Pulmonary artery endothelial cell (primary cell): Measurements from ENCODE around the gene LRRC32. TPM values are rescaled to one million over a fixed set of nuclear protein-coding genes. Genes with fewer than 3 reads are reported as not detected.

Experiments
- DNase-seq: peaks from one replicate; pipeline ENCODE4 v3.0.0-alpha.2; 2011; ENCODE audit warnings: low read depth, low spot score
- total RNA-seq: library from RNA; depleted of rRNA; stranded (reverse); fragments of >200 nt; gene quantifications from 2 replicates; pipeline ENCODE4 v1.2.3, GENCODE V29; 2014

The LRRC32 gene, protein sequence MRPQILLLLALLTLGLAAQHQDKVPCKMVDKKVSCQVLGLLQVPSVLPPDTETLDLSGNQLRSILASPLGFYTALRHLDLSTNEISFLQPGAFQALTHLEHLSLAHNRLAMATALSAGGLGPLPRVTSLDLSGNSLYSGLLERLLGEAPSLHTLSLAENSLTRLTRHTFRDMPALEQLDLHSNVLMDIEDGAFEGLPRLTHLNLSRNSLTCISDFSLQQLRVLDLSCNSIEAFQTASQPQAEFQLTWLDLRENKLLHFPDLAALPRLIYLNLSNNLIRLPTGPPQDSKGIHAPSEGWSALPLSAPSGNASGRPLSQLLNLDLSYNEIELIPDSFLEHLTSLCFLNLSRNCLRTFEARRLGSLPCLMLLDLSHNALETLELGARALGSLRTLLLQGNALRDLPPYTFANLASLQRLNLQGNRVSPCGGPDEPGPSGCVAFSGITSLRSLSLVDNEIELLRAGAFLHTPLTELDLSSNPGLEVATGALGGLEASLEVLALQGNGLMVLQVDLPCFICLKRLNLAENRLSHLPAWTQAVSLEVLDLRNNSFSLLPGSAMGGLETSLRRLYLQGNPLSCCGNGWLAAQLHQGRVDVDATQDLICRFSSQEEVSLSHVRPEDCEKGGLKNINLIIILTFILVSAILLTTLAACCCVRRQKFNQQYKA
- total RNA-seq, result 16.1 and 24.7 TPM in 2 replicates

DNA sequence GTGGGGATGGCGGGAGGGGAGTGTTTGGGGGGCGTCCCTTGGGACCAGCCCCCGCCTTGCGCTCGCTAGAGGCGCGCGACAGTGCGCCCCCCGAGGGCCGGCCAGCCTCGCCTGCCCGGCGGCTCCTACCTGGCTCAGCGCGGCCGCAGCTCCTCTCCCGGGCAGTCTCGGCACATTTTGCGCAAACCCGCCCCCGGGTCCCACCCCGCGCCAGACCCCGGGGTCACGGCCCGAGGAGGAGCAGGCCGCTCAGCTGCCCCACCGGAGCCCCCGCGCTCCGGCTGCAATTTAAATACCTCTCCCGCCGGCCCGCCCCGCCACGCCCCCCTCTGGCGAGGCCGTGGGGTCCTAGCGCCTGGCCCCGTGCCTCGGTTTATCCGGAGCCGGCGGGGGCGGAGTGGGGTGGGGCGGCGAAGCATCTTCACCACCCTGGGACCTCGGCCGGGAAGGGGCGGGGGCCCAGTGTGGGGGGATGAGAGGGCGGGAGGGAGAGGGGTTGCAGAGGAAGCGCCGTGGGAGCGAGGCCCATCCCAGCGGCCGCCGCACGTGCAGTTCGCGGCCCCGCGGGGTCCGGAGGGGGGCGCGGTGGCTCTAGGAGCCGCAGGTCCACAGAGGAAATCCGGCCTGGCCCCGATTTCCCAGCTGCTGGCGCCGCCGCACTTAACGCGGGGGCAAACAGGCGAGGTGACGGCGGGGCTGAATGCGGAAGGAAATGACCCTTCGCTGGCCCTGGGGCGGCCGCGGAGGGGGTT is at the start of gene LRRC32:
Gene LRRC32 (minus strand): TSS at position 263 of the 752 bp plus-strand sequence. CDS start 4,793 bp downstream, outside the sequence.
- DNase-seq, result no peak

DNA sequence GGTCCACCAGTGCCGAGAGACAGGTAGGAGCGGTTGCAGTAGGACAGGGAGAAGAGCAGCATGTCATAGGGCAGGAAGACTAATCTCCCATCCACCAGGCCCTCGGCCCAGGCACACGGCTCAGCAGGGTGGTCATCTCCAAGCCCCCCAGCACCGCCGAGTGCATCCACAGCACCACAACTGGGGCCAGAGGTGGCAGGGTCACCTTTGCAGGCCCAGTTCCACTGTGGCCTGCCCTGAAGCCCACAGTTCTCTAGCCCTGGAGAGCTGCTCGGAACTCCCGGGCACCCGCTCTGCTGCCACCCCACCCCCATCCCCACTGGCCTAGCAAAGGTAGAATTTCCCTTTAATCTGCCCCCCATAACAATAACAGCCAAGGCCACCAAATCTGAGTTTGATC is 49.1 kb upstream of the LRRC32 start:
- no peak for DNase-seq

DNA sequence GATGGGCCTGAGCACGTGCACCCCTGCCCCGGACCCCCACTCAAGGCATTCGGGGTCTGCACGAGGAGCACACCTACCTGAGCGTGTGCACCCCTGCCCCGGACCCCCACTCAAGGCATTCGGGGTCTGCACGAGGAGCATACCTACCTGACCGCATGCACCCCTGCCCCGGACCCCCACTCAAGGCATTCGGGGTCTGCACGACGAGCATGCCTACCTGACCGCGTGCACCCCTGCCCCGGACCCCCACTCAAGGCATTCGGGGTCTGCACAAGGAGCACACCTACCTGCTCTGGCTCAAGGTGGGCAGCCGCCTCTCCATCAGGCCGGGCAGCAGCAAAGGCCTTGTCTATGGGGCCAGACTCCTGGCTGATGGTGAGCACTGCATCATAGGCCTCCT is 48.7 kb upstream of the LRRC32 start:
- DNase-seq, result no peak

DNA sequence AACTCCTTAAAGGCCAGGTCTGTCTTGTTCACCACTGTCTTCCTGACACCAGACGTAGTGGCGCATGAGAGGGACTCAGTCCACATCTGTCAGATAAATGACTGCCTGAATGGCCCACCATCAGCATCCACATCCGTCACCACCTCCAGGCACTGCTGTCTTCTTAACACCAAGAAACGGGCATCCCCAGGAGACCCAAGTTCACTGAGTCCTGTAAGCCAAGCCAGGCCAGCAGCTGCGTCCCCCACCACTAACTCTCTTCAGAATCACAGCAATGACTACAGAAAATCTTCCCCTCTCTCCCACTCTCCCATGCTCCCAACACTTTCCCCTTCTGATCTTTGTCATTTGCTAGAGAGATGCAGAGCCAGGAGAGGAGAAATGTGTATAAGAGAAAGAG is 47.3 kb upstream of the LRRC32 start:
- no peak for DNase-seq

DNA sequence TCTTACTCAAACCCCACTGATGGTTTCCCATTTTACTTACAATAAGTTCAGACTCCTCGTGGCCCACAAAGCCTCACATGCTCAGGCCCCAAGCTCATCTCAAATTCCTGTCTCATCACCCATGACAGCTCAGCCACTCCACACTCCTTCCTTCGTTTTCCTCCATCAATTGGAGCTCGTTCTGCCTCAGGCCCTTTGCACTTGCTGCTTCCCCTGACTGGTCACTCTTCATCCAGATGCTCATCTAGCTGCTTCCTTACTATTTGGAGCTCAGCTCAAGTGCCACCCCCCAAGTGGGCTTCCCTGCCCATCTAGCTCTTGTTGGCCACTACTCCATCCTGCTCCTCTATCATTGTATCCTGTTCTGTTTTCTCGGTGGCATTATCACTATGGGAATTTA is 46.8 kb upstream of the LRRC32 start:
- no peak for DNase-seq

DNA sequence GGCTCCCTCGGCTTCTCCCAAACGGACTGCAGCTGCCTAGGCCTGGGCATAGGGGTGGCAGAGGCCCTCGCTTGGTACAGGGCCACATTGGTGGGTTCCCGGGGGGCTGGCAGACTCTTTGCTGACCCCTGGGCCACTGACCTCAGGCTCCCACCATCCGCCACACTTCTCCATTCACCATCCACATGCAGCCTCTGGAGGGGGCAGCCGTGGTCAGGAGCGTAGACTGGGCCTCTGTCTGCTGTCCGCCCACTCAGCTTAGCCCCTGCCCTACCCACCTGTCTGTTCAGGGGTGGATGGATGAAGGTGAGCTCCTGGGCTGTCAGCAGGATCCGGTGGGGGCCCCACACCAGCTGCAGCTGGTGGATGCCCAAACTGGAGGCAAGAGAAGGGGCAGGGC is 45.7 kb upstream of the LRRC32 start:
- no peak for DNase-seq

DNA sequence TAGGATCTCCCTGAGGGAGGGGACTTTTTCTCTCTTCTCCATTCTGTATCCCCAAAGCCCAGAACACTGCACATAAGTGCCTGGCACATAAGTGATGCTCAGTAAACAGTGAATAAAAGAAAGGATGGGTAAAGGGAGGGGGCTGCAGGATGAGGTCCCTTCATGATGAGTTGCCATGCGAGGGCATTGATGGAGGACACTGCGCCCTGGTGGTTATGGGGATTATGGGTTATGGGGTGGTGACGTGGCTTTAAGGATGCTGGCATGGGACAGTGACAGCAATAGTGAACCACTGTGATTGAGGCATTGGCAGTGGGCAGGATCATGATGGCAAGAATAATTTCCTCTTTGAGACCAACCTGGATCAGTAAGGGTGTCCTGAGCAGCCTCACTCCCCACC is 43.9 kb upstream of the LRRC32 start:
- DNase-seq, result no peak

DNA sequence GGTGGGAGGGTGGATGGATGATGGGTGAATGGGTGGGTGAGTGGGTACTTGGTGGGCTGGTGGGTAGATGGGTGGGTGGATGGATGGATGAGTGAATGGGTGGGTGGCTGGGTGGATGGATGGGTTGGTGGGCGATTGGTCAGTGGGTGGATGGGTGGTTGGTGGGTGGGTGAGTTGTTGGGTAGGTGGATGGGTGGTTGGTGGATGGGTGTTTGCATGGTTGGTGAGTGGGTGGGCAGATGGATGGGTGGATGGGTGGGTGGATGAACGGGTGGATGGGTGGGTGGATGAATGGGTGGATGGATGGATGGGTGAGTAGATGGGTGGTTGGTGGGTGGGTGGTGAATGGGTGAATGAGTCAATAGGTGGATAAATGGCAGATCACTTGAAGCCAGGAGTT is 43.0 kb upstream of the LRRC32 start:
- DNase-seq, result no peak

DNA sequence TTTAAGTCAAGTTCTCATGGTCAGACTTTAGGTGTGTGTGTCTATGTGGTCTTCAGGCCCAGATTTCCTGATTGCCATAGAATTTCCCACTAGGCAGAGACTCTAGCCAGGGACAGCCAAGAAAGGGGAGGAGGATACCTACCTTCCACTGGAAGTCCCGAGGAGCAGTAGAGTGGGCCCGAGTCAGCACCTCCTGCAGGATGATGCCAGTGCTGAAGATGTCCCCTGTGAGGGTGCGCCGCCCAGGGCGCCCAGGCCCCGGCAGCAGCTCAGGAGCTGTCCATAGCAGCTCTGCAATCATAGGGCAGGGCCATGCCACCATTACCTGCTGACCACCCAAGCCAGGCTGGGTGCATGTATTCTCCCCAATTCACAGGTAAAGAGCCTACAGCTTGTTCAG is 41.6 kb upstream of the LRRC32 start:
- no peak for DNase-seq

DNA sequence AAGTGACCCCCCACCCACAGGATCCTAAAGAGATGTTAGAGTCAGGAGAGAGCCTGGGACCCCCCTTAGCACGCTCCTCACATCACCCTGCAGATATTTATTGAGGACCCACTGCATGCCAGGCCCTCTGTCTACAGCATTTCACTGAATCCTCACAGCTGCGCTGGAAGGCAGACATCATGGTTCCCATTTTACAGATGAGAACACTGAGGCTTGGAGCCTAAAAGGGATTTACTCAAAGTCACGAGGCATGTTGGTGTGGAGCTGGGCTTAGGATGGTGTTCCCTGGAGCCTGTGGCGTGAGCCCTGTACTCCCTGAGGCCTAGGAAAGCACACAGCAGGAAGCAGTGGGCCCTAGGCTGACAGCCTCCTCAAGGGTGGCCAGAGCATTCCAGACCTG is 39.2 kb upstream of the LRRC32 start:
- DNase-seq, result no peak

DNA sequence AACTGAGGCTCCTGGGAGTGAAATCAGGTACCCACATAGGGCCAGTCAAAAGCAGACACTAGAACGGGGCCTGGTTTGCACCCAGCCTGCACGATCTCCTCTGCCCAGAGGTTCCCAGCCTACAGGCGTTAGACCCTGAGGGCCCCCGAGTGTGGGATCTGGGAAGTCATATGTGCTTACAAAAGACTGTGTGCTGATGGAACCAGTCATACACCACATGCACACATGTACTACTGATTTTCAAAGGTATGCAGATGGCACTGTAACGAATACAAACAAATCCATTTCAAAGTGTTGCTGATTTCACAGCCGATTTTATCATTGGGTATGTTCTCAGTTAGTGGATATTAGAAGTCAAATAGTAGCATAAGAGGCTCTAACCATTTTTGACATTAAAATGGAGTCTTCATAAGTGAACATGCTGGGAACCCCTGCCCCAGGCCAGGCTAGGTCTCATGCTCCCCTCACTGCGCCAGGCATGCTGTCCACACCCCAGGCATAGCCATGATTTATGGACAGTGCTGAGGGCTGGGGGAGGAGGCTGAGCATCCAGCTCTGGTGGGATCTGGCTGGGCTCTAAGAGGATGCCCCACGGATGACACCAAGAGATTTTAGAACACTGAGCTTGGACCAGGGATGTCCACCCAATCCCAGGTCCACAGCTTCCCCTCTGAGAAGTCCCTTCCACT is 38.6 kb upstream of the LRRC32 start:
- DNase-seq, result no peak

DNA sequence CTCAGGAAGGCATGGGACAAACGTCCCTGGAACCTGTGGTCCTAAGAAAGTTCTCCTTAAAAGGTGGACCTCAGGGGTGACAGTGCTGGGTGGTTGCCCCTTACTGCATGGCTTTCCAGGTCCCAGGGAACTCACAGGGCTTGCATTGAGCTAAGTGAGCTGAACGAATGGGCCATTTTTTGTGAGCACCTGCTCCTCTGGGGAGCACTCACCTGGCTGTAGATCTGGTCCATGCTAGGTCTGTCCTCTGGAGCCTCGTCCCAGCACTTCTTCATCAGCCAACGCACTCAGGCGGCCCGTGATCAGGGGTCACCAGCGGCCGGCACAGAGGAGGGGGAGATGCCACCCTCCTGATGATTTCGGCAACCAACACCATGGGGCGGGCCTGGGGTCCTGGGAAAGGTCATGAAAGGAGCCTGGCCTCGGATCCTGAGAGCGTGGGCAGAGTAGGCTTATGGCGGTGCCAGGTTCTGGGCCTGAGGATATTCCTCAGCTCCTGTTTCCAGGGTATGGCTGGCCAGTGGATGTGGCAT is 36.8 kb upstream of the LRRC32 start:
- DNase-seq, result no peak

DNA sequence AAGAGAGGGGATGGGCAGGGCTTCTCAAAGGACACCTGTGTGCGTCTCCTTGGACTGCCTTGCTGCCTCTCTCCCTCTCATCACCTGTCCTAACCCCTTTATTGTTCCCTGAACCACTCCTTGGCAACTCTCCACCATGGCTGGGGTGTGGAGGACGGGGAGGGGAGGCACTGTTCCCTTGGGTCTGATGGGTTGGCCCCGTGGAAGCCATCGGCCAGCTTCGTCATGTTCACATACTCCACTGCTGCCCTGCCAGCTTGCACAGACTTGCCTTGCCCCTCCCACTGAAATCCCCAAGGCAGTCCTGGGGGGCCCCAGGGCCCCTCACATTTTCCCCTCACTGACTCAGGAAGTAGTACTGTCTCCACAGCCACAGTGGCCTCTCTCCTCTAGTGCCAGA is 36.1 kb upstream of the LRRC32 start:
- DNase-seq, result no peak

DNA sequence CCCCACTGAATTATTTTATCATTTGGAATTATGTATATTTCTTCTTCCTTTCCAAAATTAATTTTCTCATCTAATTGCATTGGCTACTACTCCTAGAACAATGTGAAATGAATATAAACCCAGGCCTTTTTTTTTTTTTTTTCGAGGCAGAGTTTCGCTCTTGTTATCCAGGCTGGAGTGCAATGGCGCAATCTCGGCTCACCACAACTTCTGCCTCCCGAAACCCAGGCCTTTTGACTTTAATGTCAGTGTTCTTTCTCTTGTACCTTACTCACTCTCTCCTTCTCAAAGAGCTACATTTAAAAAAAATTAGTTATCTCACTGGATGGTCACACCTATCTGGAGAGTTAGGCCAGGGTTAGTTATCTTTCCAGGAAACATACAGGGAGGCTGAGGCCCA is 35.3 kb upstream of the LRRC32 start:
- DNase-seq, result no peak

DNA sequence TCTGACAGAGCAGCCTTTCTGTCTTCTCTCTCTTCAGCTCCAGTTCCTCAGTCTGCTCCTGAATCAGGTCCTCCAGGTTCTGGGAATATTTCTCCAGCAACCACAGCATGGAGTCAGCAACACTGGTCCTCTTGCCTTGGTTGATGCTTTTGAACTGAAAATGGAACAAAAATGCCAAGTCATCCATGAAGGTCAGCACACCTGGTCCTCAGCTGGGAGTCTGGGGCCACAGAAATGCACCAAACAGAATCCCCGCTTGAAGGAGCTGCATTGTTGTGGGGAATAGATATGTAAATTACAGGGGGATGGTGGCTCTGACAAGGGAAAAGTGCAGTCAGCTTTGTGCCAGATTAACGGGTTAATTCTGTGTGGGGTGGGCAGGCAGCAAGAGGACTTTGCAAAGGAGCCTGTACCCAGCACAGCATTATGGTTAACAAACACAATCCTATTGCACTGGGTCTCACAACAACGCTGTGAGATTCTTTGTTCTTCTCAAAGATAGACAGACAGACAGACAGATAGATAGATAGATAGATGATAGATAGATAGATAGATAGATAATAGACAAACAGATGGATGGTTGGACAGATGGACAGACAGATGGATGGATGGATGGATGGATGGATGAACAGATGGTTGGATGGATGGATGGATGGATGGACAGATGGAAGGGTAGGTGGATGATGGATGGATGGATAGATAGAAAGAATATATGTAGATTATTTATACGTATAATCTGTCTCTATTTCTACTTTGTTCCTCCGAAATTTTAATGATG is 33.8 kb upstream of the LRRC32 start:
- DNase-seq, result no peak

DNA sequence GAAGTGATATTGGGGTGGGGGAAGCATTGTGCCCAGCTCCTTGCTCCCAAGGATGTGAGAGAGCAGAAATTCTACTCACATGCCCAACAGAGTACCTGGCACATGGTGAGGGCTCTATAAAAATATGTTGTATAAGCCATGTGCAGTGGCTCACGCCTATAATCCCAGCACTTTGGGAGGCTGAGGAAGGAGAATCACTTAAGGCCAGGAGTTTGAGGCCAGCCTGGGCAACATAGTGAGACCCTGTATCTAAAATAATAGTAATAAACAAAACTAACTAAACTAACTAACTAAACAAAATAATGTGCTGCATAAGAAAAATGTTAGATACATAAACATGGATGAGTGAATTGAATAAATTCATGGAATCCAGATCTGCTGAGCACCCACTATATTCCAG is 33.2 kb upstream of the LRRC32 start:
- no peak for DNase-seq

DNA sequence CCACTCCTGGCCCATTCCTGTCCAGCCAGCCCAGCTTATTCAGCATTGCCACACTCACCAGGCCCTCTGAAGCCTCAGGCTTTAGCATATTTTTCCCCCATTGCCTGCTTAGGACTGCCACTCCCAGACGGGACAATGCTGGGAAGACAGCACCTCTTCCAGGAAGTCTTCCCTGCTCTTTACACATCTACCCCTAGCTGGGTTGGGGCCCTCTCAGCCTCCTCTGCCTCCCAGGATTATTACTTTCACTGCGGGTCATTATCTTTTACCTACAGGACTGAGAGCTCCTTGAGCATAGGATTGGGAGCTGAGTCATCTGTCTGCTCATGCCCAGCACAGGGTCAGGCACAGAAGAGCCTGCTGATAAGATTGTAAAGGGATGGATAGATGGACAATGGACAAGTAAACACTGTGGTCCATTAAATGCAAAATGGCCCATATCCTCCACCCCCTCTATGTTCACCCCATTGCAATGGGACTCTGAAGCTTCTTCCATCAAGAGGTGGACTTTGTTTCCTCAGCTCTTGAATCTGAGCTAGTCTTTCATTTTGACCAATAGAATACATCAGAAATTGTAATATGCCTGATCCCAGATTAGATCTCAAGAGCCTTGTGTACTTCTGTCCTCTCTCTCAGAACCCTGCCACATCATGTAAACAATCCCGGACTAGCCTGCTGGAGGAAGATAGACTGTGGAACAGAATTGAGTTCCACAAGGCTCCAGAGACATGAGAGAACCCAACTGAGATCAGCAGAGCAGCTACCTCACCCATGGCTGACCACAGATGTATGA is 32.0 kb upstream of the LRRC32 start:
- no peak for DNase-seq

DNA sequence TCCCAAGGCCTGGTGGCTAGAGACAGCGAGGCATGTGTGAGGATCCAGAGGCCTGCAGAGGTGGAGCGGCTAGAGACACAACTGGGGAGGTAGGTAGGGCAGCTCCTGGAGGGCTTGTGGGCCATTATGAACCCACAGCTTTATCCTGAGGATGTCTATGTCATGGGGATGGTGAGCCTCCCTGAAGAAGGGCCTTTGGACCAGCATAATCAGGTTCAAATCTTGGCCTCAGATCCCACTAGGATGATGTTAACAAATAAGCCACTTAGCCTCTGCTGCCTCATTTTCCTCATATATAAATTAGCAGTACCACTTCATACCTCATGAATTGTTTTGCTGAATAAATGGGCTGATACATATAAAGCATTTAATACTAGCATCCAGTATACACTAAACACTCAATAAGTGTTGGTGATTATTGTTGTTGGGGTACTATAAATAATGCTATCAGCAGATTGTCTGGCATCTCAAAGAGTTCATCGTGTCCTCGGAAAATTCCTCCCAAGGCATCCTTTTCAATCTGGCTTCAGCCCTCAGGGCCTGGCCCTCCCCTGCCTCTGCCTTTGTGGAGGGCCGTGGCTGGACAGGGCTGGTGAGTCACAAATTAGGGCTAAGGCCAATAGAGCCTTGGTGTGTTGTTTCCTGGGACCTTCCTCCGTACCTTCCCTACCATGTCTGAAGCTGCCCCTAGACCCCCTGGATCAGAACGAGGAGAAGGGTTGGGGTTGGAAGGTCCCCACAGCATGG is 30.9 kb upstream of the LRRC32 start:
- DNase-seq, result no peak
